Measurements from ENCODE around the gene SGK2. TPM values are rescaled to one million over a fixed set of nuclear protein-coding genes. Genes with fewer than 3 reads are reported as not detected.
"Not testable (repeated sequence)": the region's sequence is repeated elsewhere in the genome, so short reads cannot be mapped to it uniquely, and the experiment has no call there.

SGK2 gene
- total and polyA plus RNA-seq, 5 donors, result 0.21 to 3.6 (median 1.6) TPM; not detected in 1

DNA sequence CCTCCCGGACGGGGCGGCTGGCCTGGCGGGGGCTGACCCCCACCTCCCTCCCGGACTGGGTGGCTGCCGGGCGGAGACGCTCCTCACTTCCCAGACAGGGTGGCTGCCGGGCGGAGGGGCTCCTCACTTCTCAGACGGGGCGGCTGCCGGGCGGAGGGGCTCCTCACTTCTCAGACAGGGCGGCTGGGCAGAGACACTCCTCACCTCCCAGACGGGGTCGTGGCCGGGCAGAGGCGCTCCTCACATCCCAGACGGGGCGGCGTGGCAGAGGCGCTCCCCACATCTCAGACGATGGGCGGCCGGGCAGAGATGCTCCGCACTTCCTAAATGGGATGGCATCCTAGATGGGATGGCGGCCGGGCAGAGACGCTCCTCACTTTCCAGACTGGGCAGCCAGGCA, 48.5 kb downstream of the SGK2 start:
- ATAC-seq; H3K27ac ChIP-seq (ENCODE audit: low read length); DNase-seq; H3K9me3 ChIP-seq (ENCODE audit: control insufficient read depth, low read length); H3K4me3 ChIP-seq (ENCODE audit: low read length); H3K4me1 ChIP-seq (ENCODE audit: control insufficient read depth, insufficient read depth, low read length); H3K27me3 ChIP-seq (ENCODE audit: control insufficient read depth, insufficient read depth); intact Hi-C loops (cut with DNase I): not testable (repeated sequence)
- WGBS, result 99% methylated on average over 30 of the region's 30 CpGs

DNA sequence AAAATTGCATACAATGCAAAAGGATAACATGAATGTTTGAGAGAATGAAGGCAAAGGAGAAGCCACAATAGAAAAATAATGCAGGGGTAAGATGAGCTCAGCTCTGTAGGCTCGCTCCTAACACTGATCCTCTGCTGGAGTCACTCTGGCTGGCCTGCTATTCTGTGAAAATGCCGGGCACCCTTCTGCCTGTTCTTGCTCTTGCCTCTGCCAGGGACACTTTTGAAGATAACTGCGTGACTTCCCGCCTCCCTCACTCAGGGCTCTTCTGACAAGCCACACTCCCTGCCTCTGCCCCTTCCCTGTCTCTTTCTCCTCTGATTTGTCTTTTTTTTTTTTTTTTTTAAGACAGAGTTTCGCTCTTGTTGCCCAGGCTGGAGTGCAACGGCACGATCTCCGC, 72.8 kb downstream of the SGK2 start:
- 87% methylated on average over 8 of the region's 8 CpGs for WGBS
- ATAC-seq, result peak; percentile 71 to 80

More for the DNA sequence above, 72.8 kb downstream of the SGK2 start:
- DNase-seq, result no peak
- no peaks in the 10 kb centered on the region for H3K4me1 ChIP-seq (ENCODE audit: control insufficient read depth, insufficient read depth, low read length)
- no peak overlapping the region for H3K4me3 ChIP-seq (ENCODE audit: low read length)
- no peaks in the 10 kb centered on the region for H3K9me3 ChIP-seq (ENCODE audit: control insufficient read depth, low read length)
- intact Hi-C loops (cut with DNase I), result no loop called here
- H3K27me3 ChIP-seq (ENCODE audit: control insufficient read depth, insufficient read depth), result no peaks in the 10 kb centered on the region
- H3K27ac ChIP-seq (ENCODE audit: low read length), result no peak overlapping the region

Other genes starting within 250 kb of the SGK2 start
- gene SRSF6, start 101.1 kb upstream of the SGK2 start, total RNA-seq, result 10 to 100 TPM; 64.4 to 80.6 (median 73.5) TPM
- gene SRSF6, start 101.1 kb upstream of the SGK2 start, polyA plus RNA-seq, result 50.8 TPM
- gene L3MBTL1, start 51.3 kb upstream of the SGK2 start, total RNA-seq, result 1 to 10 TPM; 5.0 to 6.1 (median 6.1) TPM
- 4.4 TPM for gene L3MBTL1, start 51.3 kb upstream of the SGK2 start, polyA plus RNA-seq
- gene IFT52, start 31.9 kb downstream of the SGK2 start, total RNA-seq, result 10 to 100 TPM in 3 of 4 donors, 1 to 10 TPM in 1; 9.6 to 14.1 (median 11.4) TPM
- gene IFT52, start 31.9 kb downstream of the SGK2 start, polyA plus RNA-seq, result 8.1 TPM
- 1 to 10 TPM in 1 of 4 donors, under 1 TPM in 2, not detected in 1; 0.11 to 1.4 (median 0.89) TPM for gene MYBL2, start 108.1 kb downstream of the SGK2 start, total RNA-seq
- gene MYBL2, start 108.1 kb downstream of the SGK2 start, polyA plus RNA-seq, result 0.11 TPM
- gene GTSF1L, start 168.0 kb downstream of the SGK2 start, total RNA-seq, result not detected
- not detected for gene GTSF1L, start 168.0 kb downstream of the SGK2 start, polyA plus RNA-seq

Measured in right cardiac atrium (tissue), 5 donors.